Stimulated activated CD8-positive, alpha-beta memory T cell treated with anti-CD3 and anti-CD28 coated beads, Interleukin-4, amount 100 ng/mL, for 1 hour (primary cell): Measurements from ENCODE around the gene KPNA1.
"Not testable (repeated sequence)": the region's sequence is repeated elsewhere in the genome, so short reads cannot be mapped to it uniquely, and the experiment has no call there.

Experiments
- DNase-seq, 2 donors: peaks; one replicate each; pipeline ENCODE4 v3.0.0-alpha.2; 2020; ENCODE audit warnings: low read depth in 2 of 2, low spot score in 1 of 2

Gene KPNA1

DNA sequence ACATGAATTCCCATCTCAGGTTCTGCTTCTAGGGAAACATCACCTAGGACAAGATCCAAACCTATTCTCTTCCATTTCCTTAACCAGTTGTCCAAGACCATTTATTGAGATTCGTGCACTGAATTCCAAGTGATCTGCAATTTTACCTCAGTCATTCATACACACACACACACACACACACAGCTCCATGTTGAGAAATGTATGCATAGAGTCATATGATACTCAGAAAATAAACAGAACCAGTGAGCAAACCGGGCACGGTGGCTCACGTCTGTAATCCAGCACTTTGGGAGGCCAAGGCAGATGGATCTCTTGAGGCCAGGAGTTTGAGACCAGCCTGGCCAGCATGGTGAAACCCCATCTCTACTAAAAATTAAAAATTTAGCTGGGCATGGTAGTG, 6.1 kb upstream of the KPNA1 start:
- DNase-seq, result no peak

DNA sequence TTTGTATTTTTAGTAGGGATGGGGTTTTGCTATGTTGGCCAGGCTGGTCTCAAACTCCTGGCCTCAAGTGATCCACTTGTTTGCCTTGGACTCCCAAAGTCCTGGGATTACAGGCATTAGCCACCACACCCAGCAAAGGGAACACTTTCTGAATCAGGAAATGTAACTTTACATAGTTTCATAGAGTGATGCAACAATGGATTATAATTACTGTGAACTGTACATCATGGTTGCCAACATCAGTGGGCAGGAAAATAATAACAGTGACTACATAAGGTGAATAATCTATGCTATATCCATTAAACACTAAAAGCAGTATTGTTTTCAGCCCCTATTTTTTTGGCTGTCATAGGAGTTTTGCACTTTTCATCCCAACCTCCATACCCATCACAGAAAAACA, 5.0 kb upstream of the KPNA1 start:
- no peak for DNase-seq

DNA sequence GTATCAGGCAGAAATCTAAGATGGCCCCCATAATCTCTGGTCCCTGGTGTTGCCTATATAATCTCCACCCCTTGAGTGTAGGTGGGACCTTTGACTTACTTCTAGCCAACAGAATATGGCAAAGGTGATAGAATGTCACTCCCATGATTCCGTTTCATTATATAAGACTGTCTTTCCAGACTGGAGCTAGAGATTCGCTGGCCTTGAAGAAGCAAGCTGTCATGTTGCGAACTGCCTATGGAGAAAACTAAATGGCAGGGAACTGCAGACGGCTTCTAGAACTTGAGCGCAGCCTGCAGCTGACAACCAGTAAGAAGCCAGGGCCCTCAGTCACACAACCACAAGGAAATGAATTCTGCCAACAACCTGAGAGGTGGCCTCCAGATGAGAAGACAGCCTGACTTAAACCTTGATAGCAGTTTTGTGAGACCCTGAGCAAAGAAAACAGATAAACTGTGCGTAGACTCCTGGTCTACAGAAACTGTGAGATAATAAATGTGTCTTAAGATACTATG, 2.2 kb upstream of the KPNA1 start:
- DNase-seq, result no peak

DNA sequence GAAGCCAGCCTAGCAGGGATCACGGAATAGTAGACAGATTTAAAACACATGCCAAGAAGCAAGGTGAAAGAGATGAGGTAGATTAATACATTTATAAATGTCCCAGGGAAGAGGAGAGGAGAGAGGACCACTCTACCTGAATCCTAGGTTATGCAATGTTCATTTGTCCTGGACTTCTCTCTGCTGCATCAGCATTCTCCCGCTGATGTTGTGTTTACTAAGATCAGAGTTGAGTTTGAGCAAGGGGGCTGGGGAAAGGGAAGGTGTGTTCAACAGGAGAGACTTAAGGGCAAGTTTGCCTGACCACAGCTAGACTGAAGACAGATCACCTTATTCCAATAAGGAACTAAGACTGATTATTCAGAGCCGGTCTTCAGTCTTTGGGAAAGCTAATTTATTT, 1.1 kb upstream of the KPNA1 start:
- no peak for DNase-seq

DNA sequence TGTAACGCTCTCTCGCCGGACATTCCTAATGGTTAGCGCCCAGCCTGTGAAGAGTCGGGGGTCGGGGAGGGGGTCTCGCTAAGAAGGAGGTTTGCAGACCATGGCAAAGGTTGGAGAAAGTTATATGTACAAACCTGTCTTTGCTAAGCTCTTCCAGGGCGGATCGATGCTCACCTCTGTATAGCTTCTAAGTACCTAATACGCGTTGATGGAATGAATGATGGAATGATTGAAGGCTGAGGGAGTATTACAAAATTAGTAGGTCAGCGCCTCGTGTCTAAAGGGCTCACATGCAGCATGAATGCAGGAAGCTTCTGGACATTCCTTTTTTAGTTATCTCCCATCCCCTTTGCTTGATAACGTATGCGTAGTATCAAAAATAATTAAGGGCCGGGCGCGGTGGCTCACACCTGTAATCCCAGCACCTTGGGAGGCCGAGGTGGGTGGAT, 305 bp upstream of the KPNA1 start:
- no peak for DNase-seq

DNA sequence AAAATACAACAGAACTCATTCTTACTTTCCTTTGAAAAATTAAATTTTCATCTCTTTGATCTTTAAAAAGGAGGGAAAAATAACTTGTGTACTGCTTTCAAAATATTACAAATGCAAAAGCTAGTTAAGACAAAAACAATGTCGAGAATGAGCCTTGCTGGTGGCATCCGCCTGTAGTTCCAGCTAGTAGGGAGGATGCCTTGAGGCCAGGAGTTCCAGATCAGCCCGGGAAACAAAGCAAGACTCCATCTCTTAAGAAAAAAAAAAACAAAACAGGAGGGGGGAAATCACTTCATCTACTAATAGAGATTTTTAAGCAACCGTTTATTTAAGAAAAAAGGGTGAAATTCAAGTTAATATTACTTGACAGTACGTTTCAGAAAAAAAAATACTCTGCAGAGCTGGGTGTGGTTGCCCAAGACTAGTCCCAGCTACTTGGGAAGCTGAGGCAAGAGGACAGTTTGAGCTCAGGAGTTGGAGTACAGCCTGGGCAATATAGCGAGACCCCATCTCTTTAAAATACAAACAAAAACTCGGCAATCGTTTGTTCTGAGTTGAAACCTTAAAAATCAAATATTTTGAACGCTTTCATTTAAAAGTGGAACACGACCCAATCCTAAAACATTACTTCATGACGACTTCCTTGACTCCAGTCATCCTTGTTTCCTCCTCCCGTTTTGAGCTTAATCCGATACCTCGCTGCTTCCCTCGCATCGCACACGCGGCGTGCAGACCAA, 1.2 kb downstream of the KPNA1 start:
- DNase-seq, result no peak

DNA sequence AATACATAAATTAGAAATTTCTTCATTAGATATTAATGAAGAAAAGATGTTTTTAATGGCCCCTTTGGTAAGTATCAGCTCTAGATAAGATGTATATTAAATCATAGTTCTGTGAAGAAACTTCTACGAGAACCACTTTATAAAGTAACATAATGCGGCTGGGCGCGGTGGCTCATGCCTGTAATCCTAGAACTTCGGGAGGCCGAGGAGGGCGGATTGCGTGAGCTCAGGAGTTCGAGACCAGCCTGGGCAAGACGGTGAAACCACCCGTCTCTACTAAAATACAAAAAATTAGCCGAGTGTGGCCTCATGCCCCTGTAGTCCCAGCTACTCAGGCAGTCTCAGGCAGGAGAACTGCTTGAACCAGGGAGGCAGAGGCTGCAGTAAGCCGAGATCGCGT, 2.5 kb downstream of the KPNA1 start:
- no peak for DNase-seq

DNA sequence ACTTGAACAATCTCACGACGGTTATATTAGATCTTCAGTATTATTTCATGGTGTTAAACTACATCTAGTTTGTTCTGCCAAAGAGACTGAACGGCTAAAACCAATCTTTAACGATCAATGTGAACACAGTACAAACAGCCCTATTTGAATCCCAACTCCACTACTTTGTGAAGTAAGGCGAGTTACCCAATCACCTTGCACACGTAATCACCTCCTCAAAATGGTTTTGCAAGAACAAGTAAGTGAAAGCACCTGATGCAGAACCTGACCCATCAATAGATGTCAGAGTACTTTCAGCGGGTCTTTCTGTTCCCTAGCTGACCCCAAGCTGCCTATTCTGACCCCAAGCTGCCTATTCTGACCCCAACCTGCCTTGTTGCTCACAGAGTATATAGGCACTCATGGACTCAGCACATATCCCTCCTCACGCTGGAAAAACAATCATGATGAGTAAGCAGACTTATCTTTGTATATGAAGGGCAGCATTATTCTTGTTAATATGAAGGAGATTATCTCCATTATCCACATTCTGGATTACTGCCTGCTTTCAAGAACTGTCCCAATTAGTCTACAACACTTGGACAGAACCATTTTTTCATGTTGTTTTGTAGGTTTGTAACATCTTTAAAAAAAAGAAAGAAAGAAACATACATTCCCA, 3.7 kb downstream of the KPNA1 start:
- no peak for DNase-seq

DNA sequence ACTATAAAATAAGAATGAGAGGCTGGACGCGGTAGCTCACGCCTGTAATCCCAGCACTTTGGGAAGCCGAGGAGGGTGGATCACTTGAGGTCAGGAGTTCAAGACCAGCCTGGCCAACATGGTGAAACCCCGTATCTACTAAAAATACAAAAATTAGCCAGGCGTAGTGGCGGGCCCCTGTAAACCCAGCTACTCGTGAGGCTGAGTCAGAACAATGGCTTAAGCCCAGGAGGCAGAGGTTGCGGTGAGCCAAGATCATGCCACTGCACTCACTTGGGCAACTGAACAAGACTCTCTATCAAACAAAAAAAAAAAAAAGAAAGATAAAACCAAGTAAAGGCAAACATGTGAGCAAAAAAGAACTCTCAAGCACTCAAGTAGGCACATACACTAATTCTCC, 5.8 kb downstream of the KPNA1 start:
- not testable (repeated sequence) for DNase-seq

DNA sequence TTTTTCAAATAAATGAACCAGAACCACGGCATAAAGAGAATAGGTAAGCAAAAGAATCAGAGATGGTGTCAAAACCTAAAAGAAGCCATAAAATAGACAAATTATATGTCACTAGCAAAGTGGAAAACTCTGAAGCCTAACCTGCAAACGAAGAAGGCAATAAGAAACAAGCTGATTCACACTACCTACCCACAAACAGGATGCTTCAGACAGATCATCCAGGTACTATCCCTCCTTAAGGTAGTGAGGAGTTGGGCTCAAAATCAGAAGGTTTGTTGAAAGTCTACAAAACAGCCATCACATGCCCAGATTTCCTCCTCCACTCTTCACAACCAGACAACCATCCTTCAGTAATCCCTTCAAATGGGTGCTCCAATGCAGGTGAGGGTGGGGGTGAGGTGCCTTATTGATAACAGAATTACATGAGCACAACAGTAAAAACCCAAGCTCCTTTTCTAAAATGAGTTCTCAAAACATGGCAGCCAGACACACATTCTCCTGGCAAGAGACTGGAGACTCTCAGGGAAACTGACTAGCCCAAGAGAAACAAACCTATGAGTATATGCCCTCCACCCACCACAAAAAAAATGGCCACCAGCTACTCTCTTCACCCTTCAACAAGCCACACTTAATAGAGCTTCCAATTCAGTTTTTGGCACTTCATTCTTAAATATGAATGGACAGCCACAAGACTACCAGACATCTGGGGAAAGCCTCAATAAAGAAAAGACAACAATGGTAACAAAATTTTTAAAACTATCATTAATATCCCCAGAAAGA, 6.4 kb downstream of the KPNA1 start:
- no peak for DNase-seq

DNA sequence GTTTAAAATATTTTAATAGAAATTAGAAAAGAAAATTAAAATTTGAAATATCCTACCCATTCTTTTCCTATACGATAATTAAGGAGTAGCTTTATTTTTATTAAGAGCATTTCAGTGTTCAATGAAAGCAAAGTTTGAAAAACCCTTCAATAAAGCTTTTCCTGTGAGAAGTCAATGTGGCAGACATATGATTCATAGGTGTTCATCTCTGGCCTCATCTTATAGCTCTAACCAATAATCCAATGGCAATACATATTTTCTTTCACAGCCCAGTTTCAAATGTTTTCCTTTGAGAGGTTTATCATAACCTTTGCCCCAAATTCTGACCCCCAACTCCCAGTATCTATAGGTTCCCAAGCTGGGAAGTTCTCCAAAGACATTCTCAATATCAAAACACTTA, 8.3 kb downstream of the KPNA1 start:
- DNase-seq, result no peak

DNA sequence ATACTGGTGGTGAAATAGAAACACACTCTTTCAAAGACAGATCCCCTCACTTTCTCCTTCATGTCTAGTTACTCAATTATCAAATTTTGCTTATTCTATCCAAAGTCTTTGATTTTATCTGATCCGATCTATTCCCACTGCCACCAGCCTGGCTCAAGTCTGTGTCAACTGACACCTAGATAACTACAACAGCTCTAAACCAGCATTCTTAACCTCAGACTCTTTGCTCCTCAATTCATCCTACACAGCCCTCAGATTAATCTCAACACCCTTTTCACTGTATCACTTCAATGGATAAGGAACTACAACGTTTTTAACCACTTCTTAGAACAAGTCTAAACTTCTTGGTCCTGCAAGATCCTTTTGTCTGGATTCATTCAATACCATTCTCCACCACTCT, 9.1 kb downstream of the KPNA1 start:
- DNase-seq, result no peak

DNA sequence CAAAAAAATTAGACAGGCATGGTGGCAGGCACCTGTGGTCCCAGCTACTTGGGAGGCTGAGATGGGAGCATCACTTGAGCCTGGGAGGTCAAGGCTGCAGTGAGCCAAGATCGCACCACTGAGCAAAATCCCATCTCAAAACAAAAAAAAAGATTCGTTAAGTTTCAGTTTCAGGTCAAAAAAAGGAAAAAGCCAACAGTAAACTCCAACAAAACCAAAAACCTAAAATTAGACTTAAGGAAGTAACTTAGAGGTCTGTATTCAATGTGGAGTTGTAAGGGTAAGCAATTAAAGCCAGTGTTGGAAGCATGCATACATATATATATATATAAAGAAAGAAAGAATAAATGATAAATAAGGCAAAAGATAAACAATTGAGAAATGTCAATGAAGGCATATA, 11.8 kb downstream of the KPNA1 start:
- no peak for DNase-seq

DNA sequence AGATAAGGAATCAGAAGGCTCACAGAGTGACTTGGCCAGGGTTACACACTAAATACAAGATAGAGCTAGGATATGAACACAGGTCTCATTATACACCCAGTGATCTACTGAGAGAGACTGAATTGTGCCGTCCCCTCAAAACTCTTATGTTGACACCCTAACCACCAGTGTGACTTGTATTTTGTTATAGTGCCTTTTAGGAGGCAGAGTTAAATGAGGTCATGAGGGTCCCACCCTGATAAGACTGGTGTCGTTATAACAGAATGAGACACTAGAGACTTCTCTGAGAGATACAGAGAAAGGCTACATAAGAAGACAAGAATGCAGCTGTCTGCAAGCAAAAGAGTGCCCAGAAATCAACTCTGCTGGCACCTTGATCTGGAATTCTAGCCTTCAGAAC, 12.6 kb downstream of the KPNA1 start:
- DNase-seq, result no peak

DNA sequence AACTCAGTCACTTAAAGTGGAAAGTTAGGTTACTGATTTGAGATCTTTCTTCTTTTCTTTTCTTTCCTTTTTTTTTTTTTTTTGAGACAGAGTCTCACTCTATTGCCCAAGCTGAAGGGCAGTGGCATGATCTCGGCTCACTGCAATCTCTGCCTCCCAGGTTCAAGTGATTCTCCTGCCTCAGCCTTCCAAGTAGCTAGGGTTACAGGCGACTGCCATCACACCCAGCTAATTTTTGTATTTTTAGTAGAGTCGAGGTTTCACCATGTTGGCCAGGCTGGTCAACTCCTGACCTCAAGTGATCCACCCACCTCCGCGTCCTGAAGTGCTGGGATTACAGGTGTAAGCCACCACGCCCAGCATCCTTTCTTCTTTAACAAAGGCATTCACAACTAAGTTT, 13.8 kb downstream of the KPNA1 start:
- DNase-seq, result not testable (repeated sequence)

DNA sequence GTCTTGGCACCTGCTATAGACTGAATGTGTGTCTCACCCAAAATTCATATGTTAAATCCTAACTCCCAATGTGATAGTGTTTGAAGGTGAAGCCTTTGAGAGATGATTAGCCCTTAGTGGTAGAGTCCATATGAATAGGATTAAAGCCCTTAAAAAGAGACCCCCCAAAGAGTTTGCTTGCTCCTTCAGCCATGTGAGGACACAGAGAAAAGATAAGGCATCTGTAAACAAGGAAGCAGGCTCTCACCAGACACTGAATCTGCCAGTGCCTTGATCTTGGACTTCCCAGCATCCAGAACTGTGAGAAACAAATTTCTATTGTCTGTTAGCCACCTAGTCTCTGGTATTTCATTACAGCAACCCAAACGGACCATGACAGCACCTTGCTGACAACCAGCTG, 16.6 kb downstream of the KPNA1 start:
- no peak for DNase-seq

DNA sequence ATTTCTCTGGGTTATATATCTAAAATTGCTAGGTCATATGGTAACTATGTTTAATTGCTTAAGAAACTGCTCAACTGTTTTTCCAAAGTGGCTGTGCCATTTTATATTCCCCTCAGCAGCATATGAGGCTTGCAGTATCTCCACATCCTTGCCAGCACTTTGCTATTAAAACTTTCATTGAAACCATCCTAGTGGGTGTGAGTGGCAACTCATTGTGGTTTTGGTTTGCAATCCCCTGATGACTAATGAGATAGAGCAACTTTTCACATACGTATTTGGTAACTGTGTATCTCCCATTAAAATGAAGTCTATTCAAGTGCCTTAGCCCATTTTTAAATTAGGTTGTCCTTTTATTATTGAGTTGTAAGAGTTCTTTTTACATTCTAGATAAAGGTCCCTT, 17.3 kb downstream of the KPNA1 start:
- peak in 1 of 2 donors; percentile 4 for DNase-seq

DNA sequence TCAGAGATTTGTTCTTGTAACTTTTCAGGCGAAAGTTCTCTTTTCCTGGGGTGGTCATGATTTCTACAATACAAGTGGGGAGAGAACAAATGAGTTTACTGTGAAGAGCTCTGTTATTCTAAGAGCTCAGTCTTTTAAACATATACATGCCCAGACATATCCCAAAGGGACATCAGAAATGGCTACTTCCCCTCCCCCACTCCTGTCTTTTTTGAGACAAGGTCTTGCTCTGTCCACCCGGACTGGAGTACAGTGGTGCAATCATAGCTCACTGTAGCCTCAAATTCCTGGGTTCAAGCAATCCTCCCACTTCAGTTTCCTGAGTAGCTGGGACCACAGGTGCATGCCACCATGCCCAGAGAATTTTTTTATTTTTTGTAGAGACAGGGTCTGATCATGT, 18.2 kb downstream of the KPNA1 start:
- no peak for DNase-seq

DNA sequence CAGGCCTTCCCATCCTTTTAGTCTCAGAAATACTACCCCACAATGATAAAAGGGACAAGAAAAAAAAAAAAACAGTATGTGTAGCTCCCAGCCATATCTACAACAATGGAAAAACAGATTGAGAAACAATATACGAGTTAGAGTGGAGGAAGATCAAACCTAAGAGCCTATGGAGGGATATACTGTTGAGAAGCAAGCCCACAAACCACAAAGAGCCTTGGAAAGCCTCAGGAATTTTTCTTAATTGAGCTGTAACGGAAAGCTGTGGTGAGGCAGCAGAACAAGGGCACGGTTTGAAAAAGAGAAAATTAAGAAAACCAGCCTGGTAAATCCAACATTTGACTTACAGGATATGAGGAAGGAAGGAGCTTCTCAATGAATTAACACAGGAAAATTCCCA, 21.4 kb downstream of the KPNA1 start:
- no peak for DNase-seq

DNA sequence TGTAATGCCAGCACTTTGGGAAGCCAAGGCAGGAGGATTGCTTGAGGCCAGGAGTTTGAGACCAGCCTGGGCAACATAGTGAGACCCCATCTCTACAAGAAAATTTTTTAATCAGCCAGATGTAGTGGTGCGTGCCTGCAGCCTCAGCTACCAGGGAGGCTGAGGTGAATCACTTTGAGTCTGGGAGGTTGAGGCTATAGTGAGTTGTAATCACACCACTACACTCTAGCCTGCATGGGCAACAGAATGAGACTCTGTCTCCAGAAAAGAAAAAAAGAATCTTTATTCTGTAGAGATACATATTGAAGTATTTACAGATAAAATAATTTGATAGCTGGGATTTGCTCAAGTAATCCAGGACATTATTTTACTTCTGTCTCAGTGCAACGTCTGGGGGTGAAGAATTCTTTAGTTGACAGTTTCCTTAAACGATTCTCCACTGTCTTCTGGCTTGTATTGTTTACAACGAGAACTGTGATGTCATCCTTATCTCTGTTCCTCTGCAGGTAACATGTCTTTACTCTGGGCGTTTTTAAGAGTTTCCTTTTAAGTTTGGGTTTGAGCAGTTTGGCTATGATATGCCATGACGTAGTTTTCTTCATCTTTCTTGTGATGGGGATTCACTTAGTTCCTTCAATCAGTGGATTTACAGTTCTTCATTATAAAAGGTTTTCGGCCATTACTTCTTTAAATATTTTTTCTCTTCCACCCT, 26.3 kb downstream of the KPNA1 start:
- DNase-seq, result no peak

DNA sequence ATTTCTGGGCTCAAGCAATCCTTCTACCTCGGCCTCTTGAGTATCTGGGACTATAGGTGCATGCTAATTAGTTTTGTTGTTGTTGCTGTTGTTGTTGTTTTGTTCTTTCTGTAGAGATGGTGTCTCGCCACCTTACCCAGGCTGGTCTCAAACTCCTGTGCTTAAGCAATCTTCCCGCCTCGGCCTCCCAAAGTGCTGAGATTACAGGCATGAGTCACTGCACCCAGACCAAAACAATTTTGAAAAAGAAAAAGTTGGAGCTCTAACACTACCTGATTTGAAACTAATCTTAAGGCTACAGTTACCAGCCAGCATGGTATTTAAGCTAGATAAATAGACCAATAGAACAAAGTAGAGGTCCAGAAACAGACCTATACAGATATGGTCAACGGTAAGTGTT, 29.8 kb downstream of the KPNA1 start:
- DNase-seq, result no peak
